Astrocyte of the spinal cord (primary cell): ENCODE measurements around the gene KCNK3.

Experiments used
- DNase-seq: peaks from one replicate; pipeline ENCODE4 v3.0.0; 2011; ENCODE audit warnings: low read depth, low spot score
- H3K4me3 ChIP-seq: 2 replicates; pipeline ENCODE4 v1.5.1; 2011; ENCODE audit warnings: low read depth, mild to moderate bottlenecking, low read length, moderate library complexity
- CTCF ChIP-seq: IDR thresholded peaks from 2 replicates; pipeline ENCODE4 v1.5.1; 2012; ENCODE audit warnings: low read depth, mild to moderate bottlenecking, low read length, inconsistent platforms
- in situ Hi-C: cut with HindIII; loops from 2 replicates; pipeline ENCODE4 v1.10.0; 2017; ENCODE audit warnings: low sequenced_read_pairs

KCNK3 gene

GRCh38 chr2:26696351-26696816 lies 3.9 kb downstream of the KCNK3 start:
- peak; percentile 87 for DNase-seq
- no peak for TF ChIP-seq CTCF
- no peak overlapping the region for H3K4me3 ChIP-seq
- in situ Hi-C loops: no loop called here

- in situ Hi-C loops: no loop called here
- no peak overlapping the region for H3K4me3 ChIP-seq
- no peak for TF ChIP-seq CTCF
- DNase-seq: no peak
Measured at GRCh38 chr2:26697425-26697824, 4.9 kb downstream of the KCNK3 start.

GRCh38 chr2:26699295-26699694 lies 6.8 kb downstream of the KCNK3 start:
- no peak for TF ChIP-seq CTCF
- no peak overlapping the region for H3K4me3 ChIP-seq
- no peak for DNase-seq
- in situ Hi-C loops: no loop called here

GRCh38 chr2:26700078-26700477 lies 7.6 kb downstream of the KCNK3 start:
- TF ChIP-seq CTCF: no peak
- in situ Hi-C loops: no loop called here
- no peak for DNase-seq
- no peak overlapping the region for H3K4me3 ChIP-seq

- no peak for TF ChIP-seq CTCF
- in situ Hi-C loops: no loop called here
- no peak overlapping the region for H3K4me3 ChIP-seq
- DNase-seq: no peak
Measured at GRCh38 chr2:26701596-26701995, 9.1 kb downstream of the KCNK3 start.

GRCh38 chr2:26702025-26702424 lies 9.5 kb downstream of the KCNK3 start:
- in situ Hi-C loops: no loop called here
- no peak overlapping the region for H3K4me3 ChIP-seq
- no peak for DNase-seq
- TF ChIP-seq CTCF: no peak

GRCh38 chr2:26704441-26704977 lies 12.0 kb downstream of the KCNK3 start:
- in situ Hi-C loops: no loop called here
- peak; percentile 54 for DNase-seq
- no peak for TF ChIP-seq CTCF
- no peak overlapping the region for H3K4me3 ChIP-seq
